Epidermal melanocyte (primary cell): Measurements from ENCODE around the gene PPIL1.
A peak's percentile ranks its signal among the peaks of the same experiment; 100 is the strongest.
"Not testable (repeated sequence)": the region's sequence is repeated elsewhere in the genome, so short reads cannot be mapped to it uniquely, and the experiment has no call there.

Experiments used
- DNase-seq: peaks from one replicate; pipeline ENCODE4 v3.0.0; 2011; ENCODE audit warnings: low spot score; ENCODE audit not compliant: insufficient read length

PPIL1 gene

DNA sequence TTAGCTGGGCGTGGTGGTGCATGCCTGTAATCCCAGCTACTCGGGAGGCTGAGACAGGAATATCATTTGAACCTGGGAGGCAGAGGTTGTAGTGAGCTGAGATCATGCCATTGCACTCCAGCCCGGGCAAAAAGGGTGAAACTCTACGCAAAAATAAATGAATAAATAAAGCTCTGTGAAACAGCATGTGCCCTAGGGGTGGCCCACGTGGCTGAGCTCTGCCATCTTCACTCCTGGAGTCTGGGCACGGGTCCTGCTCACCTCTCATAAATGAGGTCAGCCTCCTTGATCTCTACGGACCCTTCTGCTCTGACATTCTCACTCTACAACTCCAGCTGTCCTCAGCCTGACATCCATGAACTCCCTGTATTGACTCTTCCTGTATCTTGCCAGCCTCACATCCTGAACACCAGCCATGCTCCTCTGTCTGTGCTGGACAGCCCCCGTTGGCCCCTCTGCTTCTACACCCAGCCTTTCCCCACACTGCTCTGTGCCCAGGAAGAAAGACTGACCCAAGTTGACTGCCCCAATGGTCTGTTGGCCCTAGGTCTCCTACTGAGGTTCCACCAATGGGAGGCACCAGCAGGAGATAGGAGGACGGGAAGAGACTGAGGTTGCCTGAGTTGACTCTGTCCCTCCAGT lies 57.3 kb downstream of the PPIL1 start:
- no peak for DNase-seq

DNA sequence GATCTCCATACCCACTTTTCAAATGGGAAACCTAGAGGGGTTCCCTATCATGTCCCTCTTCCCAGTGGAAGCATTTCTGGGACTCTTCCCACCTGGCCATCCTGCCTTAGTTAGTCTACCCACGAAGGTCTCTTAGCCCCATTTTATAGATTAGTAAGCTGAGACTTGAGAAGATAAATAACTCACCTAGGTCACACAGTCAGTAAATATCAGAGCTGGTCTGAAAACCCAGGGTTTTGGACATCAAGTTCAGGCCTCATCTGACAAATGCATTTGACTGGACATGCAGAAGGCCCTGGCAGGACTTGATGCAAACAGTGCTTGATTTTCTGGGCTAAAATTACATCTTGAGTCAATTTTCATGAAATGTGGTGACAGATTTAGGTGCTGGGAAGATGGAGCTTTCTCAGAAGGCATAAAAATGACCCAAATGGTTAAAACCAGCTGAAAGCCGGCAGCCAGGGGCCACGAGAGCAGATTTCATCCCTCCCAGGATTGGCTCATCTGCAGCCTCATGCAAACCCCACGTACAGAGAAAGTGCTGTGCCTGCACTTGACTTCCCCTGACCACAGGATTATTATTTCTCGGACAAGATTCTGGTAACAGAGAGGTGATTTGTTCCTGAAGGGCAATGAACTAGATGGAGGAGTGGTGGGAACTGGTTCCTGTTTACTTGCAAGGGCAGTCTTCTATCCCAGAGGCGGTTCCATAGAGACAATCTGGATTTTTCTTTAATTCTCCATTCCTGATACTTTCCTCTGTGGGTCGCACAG lies 58.5 kb downstream of the PPIL1 start:
- DNase-seq: peak; percentile 64

DNA sequence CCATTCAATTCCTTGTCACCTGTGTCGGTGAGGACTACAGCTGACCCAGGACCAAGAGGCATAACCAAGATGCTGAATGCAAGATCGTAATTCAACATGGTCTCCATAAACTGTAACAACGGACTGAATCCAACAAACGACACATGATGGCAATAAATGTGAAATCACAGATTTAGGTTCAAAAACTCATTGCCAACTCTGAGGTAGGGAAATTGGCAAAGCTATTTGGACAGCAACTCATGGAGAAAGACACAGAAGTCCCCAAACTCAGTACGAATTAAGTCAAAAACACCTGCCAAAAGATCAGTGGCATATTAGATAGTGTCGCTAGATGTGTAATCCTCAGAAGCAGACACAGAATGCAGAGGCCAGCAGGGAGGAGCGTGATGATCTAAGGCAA lies 60.4 kb downstream of the PPIL1 start:
- no peak for DNase-seq

DNA sequence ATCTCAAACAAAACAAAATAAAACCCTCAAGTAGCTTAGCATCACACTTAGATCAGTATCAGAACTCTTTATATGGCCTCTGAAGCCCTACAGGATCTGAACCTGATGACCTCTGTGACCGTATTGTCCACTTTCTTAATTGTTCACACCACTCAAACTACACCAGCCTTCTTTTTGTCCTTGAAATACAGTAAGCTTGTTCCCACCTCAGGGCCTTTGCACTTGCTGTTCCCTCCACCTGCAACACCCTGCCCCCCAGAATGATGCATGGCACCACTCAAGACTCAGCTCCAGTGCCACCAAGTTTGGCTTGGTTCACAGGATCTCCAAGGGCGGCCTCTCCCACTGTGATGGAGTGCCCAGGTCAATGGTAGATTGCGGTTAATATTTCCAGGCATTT lies 61.1 kb downstream of the PPIL1 start:
- no peak for DNase-seq

- not testable (repeated sequence) for DNase-seq
These were observed 61.6 kb downstream of the PPIL1 start for GRCh38 chr6:36813047-36813446.

- no peak for DNase-seq
These were observed 64.4 kb downstream of the PPIL1 start for GRCh38 chr6:36809941-36810803.

GRCh38 chr6:36809156-36809555 lies 65.4 kb downstream of the PPIL1 start:
- DNase-seq: no peak

- no peak for DNase-seq
These were observed 66.0 kb downstream of the PPIL1 start for GRCh38 chr6:36808634-36809033.

DNA sequence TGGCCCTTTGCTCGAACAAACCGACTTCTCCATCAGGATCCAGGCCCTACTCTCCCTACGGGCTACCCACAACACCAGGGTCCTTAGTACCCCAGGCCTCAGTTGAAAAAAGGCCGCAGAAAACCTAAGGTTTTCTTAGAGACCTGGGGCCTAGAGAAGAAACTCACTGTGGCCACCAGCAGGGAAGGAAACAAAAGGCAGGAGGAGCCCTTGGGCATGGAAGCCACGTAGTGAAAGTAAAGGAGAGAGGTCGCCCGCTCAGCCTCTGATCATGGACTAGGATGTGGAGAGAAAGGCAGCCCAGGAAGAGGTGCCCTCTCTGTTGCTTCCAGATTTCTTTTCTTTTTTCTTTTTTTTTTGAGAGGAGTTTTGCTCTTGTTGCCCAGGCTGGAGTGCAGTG lies 66.9 kb downstream of the PPIL1 start:
- DNase-seq: no peak

DNA sequence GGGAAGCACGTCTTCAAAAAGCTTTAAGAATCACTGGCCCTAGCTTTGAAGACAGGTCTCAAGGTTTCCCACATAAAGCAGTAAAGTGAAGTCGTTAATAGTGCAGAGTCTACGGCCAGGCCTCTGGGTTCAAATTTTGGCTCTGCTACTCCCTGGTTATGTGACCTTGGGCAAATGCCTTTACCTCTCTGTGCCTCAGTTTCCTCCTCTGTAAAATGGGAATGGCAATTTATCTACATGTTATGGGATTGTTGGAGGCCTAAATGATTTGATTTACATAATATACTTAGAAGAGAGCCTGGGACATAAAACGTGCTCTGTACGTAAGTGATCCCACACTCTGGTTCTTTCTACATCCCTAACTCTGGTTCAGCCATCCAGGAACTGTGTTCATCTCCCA lies 67.5 kb downstream of the PPIL1 start:
- no peak for DNase-seq

DNA sequence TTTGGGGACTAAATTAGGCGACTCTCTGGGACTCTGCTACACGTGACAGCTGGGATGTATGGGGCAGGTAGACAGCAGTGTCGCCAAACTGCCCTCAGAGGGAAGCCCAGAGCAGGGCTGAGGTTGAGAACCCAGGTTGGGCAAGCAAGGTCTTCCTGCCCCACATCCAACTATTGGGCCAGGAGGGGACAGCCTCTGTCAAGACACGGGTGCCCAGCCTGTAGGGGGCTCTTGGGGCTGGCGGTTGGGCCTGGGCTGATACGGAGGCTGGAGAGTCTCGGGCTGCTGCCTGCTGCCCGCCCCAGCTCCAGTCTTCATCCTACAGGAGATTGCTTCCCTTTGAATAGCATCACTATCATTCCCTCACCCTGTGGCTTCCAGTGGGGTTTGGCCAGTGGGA lies 68.7 kb downstream of the PPIL1 start:
- DNase-seq: no peak

DNA sequence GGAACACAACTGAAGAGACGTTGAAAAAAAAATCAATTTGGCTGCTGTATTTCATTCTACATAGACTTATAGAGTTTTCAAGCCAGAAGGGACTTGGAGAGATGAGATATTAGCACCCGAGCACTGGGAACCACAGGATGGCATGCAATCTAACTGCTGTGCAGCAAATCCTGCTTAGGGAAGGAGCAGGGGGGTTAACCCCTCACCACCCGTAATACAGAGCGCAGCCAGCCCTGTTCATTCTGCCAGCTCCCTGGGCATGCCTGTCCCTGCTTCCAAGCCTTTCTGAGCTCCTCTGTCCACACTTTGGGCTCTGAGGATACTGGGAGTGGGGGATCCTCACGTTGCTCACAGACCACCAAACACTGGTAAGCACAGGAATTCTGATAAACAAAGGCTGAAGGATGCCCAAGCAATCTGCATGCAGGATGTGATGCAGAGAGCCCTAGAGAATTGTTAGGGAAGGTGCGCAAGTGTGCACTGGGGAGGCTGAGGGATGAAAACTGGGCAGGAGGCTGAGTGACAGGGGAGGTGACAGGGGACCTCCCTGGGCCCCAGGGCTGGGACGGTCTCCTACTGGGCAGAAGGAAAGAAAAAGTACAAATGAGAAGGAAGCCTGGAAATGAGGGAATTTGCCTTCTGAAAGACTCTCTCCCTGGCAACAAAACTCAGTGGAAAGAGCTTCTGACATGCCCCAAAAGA lies 69.4 kb downstream of the PPIL1 start:
- DNase-seq: no peak
